Breast epithelium (tissue), 4 donors: ENCODE data around the gene CNTNAP2. TPM values are rescaled to one million over a fixed set of nuclear protein-coding genes. Genes with fewer than 3 reads are reported as not detected.
A peak's percentile ranks its signal among the peaks of the same experiment; 100 is the strongest.
"Not testable (repeated sequence)": the region's sequence is repeated elsewhere in the genome, so short reads cannot be mapped to it uniquely, and the experiment has no call there.

ENCODE experiments used
- DNase-seq, 2 donors: peaks; one replicate each; pipeline ENCODE4 v3.0.0-alpha.2; 2019; ENCODE audit warnings: low spot score in 2 of 2
- H3K27ac ChIP-seq, 2 donors: fragments of 200-600 bp; sonication (generic) in 1 of 2; one replicate each; pipeline ENCODE4 v1.5.1; 2016 to 2019; ENCODE audit warnings: mild to moderate bottlenecking in 1 of 2
- H3K27me3 ChIP-seq, 2 donors: fragments of 200-600 bp; sonication (generic) in 1 of 2; one replicate each; pipeline versions ENCODE4 v1.5.1 to v1.6.0; 2017 to 2019; ENCODE audit warnings: control low read depth in 1 of 2, mild to moderate bottlenecking in 1 of 2
- H3K36me3 ChIP-seq: fragments of 200-600 bp; one replicate; pipeline ENCODE4 v1.5.1; 2019
- H3K4me1 ChIP-seq, 2 donors: fragments of 200-600 bp; sonication (generic); one replicate each; pipeline ENCODE4 v1.5.1; 2016 to 2019; ENCODE audit warnings: control low read depth in 1 of 2
- H3K4me3 ChIP-seq, 3 donors: fragments of 200-600 bp; sonication (generic); 1 replicate in 2 of 3; 2 replicates in 1 of 3; pipeline ENCODE4 v1.5.1; 2016 to 2019; ENCODE audit warnings: mild to moderate bottlenecking in 3 of 3, moderate library complexity in 2 of 3
- H3K9me3 ChIP-seq, 2 donors: fragments of 200-600 bp; sonication (generic) in 1 of 2; one replicate each; pipeline ENCODE4 v1.5.1; 2016 to 2019; ENCODE audit warnings: control low read depth in 1 of 2
- POLR2A ChIP-seq: fragments of 450-650 bp; IDR thresholded peaks from one replicate; pipeline ENCODE4 v1.6.1; 2016; ENCODE audit warnings: antibody characterized with exemption, mild to moderate bottlenecking, moderate library complexity
- POLR2AphosphoS5 ChIP-seq, 3 donors: sonication (generic); formaldehyde crosslinking; IDR thresholded peaks; one replicate each; pipeline ENCODE4 v1.6.1; 2017; ENCODE audit warnings: antibody characterized with exemption in 3 of 3
- intact Hi-C: fragments of 100-400 bp; cut with DNase I; formaldehyde crosslinking; loops from one replicate; pipeline ENCODE4 v1.15.1; 2023; ENCODE audit warnings: low total_unique reads
- total RNA-seq, 3 donors: library from RNA; depleted of rRNA; stranded (reverse); fragments of >200 nt; gene quantifications; one replicate each; pipeline ENCODE4 v1.1.0, GENCODE V29; 2016
- TF ChIP-seq, protein P1 (sequence below), 3 donors: fragments of 450-650 bp; IDR thresholded peaks; one replicate each; pipeline ENCODE4 v1.5.1; 2016 to 2017; ENCODE audit warnings: antibody characterized with exemption in 3 of 3, mild to moderate bottlenecking in 3 of 3, moderate library complexity in 3 of 3

Gene CNTNAP2
- total RNA-seq, 3 donors from 2014 or later = 0.29 to 0.66 TPM; not detected in 1

- DNase-seq = no peak
- H3K36me3 ChIP-seq = no peaks in the 10 kb centered on the region
- H3K9me3 ChIP-seq = no peaks in the 10 kb centered on the region
- H3K27ac ChIP-seq = no peak overlapping the region
- H3K4me3 ChIP-seq = no peak overlapping the region
- no peaks in the 10 kb centered on the region for H3K4me1 ChIP-seq
- H3K27me3 ChIP-seq = no peaks in the 10 kb centered on the region
- intact Hi-C loops = no loop called here
- TF ChIP-seq POLR2AphosphoS5 (IDR thresholded peaks at IDR 0.05) (no peak), POLR2A (no peak)
- TF ChIP-seq, protein P1, sequence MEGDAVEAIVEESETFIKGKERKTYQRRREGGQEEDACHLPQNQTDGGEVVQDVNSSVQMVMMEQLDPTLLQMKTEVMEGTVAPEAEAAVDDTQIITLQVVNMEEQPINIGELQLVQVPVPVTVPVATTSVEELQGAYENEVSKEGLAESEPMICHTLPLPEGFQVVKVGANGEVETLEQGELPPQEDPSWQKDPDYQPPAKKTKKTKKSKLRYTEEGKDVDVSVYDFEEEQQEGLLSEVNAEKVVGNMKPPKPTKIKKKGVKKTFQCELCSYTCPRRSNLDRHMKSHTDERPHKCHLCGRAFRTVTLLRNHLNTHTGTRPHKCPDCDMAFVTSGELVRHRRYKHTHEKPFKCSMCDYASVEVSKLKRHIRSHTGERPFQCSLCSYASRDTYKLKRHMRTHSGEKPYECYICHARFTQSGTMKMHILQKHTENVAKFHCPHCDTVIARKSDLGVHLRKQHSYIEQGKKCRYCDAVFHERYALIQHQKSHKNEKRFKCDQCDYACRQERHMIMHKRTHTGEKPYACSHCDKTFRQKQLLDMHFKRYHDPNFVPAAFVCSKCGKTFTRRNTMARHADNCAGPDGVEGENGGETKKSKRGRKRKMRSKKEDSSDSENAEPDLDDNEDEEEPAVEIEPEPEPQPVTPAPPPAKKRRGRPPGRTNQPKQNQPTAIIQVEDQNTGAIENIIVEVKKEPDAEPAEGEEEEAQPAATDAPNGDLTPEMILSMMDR (IDR thresholded peaks at IDR 0.05) = no peak
Observed at GRCh38 chr7:146242661-146243060, 126.1 kb downstream of the CNTNAP2 start.

DNA sequence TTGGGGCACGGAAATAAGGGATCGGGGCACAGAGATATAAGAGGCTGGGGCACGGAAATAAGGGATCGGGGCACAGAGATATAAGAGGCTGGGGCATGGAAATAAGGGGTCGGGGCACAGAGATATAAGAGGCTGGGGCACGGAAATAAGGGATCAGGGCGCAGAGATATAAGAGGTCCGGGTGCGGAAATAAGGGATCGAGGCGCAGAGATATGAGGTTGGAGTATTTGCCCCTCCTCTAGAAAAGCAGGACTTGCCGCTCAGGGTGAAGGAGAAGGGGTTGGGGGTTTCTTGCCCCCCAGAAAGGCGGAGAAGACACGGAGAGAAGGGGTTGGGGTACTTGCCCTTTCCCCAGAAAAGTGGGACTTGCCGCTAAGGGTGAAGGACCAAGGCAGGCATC lies 131.4 kb downstream of the CNTNAP2 start:
- H3K4me3 ChIP-seq = peak overlapping the region in 1 of 3 donors; percentile 19
- H3K9me3 ChIP-seq, H3K36me3 ChIP-seq, H3K27me3 ChIP-seq, H3K4me1 ChIP-seq, DNase-seq, intact Hi-C loops, H3K27ac ChIP-seq: not testable (repeated sequence)

DNA sequence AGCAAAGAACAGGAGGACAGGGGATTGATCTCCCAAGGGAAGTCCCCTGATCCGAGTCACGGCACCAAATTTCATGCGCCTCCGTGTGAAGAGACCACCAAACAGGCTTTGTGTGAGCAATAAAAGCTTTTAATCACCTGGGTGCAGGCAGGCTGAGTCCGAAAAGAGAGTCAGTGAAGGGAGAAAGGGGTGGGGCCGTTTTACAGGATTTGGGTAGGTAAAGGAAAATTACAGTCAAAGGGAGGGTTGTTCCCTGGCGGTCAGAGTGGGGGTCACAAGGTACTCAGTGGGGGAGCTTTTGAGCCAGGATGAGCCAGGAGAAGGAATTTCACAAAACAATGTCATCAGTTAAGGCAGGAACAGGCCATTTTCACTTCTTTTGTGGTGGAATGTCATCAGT lies 132.1 kb downstream of the CNTNAP2 start:
- H3K27ac ChIP-seq, DNase-seq, H3K4me1 ChIP-seq, intact Hi-C loops, H3K9me3 ChIP-seq, H3K27me3 ChIP-seq, H3K36me3 ChIP-seq: not testable (repeated sequence)
- H3K4me3 ChIP-seq = peak overlapping the region in 1 of 3 donors; percentile 19

GRCh38 chr7:146249272-146249671 lies 132.7 kb downstream of the CNTNAP2 start:
- Histone ChIP-seq H3K4me3 (no peak overlapping the region), H3K36me3 (no peaks in the 10 kb centered on the region), H3K27ac (no peak overlapping the region), H3K4me1 (no peaks in the 10 kb centered on the region), H3K27me3 (no peaks in the 10 kb centered on the region), H3K9me3 (no peaks in the 10 kb centered on the region)
- no peak for DNase-seq
- intact Hi-C loops = no loop called here
- no peak for TF ChIP-seq POLR2A
- TF ChIP-seq, protein P1 (IDR thresholded peaks at IDR 0.05) = no peak
- no peak for TF ChIP-seq POLR2AphosphoS5 (IDR thresholded peaks at IDR 0.05)

GRCh38 chr7:146255609-146256008 lies 139.0 kb downstream of the CNTNAP2 start:
- Histone ChIP-seq H3K27me3 (no peaks in the 10 kb centered on the region), H3K9me3 (no peaks in the 10 kb centered on the region), H3K4me3 (no peak overlapping the region), H3K27ac (no peak overlapping the region), H3K4me1 (no peaks in the 10 kb centered on the region), H3K36me3 (no peaks in the 10 kb centered on the region)
- no peak for TF ChIP-seq POLR2AphosphoS5 (IDR thresholded peaks at IDR 0.05)
- intact Hi-C loops = no loop called here
- no peak for DNase-seq

DNA sequence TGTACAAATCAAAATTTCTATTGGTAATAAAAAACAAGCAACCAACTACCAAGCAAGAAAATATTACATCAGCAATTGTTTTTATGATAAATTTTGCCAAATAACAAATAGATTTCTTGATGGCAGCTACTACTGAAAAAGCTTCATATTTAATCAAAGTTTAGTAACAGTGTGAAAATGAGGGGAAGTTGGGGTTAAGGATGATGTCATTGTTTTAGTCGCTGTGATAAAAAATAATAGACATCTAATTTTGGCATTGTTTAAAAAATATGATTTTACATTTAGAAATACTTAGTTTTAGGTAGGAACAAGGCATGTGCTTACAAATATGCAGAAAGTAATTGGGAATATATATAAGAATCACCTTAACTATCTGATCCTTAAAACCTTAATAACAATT lies 145.9 kb downstream of the CNTNAP2 start:
- Histone ChIP-seq H3K9me3 (peaks cover 0 to 4% of the 10 kb centered on the region in 2 donors), H3K36me3 (no peaks in the 10 kb centered on the region), H3K4me3 (no peak overlapping the region), H3K27ac (no peak overlapping the region), H3K4me1 (no peaks in the 10 kb centered on the region), H3K27me3 (no peaks in the 10 kb centered on the region)
- no peak for DNase-seq
- TF ChIP-seq POLR2AphosphoS5 (IDR thresholded peaks at IDR 0.05) (no peak), POLR2A (no peak)
- TF ChIP-seq, protein P1 (IDR thresholded peaks at IDR 0.05) = no peak
- intact Hi-C loops = no loop called here

DNA sequence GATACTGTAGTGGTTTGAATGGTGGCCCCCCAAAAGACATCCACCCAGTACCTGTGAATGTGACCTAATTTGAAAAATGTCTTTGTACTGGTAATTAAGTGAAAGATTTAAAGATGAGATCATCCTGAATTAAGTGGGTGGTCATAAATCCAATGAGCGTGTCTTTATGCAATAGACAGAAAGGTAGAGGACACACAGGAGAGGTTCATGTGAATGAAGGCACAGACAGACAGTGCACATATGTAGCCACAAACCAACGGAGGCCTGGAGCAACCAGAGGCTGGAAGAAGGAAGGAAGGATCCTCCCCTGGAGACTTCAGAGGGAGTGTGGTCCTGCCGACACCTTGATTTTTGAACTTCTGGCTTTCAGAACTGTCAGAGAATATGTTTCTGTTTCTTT lies 160.3 kb downstream of the CNTNAP2 start:
- Histone ChIP-seq H3K4me1 (no peaks in the 10 kb centered on the region), H3K27ac (no peak overlapping the region), H3K4me3 (no peak overlapping the region), H3K9me3 (no peaks in the 10 kb centered on the region), H3K36me3 (no peaks in the 10 kb centered on the region), H3K27me3 (no peaks in the 10 kb centered on the region)
- no peak for DNase-seq
- intact Hi-C loops = no loop called here
- TF ChIP-seq, protein P1 (IDR thresholded peaks at IDR 0.05) = no peak
- TF ChIP-seq POLR2A = no peak
- TF ChIP-seq POLR2AphosphoS5 (IDR thresholded peaks at IDR 0.05) = no peak
